HL-60 (cell line): ENCODE results near the gene FOXJ3.

Experiments used
- CTCF ChIP-seq: IDR thresholded peaks from one replicate; pipeline ENCODE4 v1.5.1; 2011; ENCODE audit warnings: low read length, control low read depth, inconsistent platforms; ENCODE audit not compliant: insufficient read depth
- GABPA ChIP-seq: IDR thresholded peaks from 2 replicates; pipeline ENCODE4 v1.6.1; 2012; ENCODE audit warnings: low read depth
- REST ChIP-seq: IDR thresholded peaks from 2 replicates; pipeline ENCODE4 v1.6.1; 2012; ENCODE audit warnings: low read depth; ENCODE audit not compliant: insufficient replicate concordance

GRCh38 chr1:42162181-42162580, 172.9 kb downstream of the FOXJ3 start:
- TF ChIP-seq CTCF (no peak), REST (no peak), GABPA (no peak)
